H1 (cell line): Measurements from ENCODE around the gene TUBGCP6. TPM values are rescaled to one million over a fixed set of nuclear protein-coding genes. Genes with fewer than 3 reads are reported as not detected.

ENCODE experiments used
- ASH2L ChIP-seq: fragments of 200-600, 300-600 bp; sonication (generic); IDR thresholded peaks from one replicate; pipeline ENCODE4 v1.7.1; 2017; ENCODE audit warnings: low read length
- BRCA1 ChIP-seq: IDR thresholded peaks from 2 replicates; pipeline ENCODE4 v1.6.1; 2012; ENCODE audit warnings: low read depth, low read length, improper control_type of control experiment
- CBX5 ChIP-seq: fragments of 300-800, 300-1000 bp; sonication (generic); IDR thresholded peaks from 2 replicates; pipeline ENCODE4 v1.7.1; 2016; ENCODE audit warnings: antibody characterized with exemption, low read length, low read depth
- CBX8 ChIP-seq: fragments of 300-800, 300-1000 bp; sonication (generic); IDR thresholded peaks from 2 replicates; pipeline ENCODE4 v1.7.1; 2016; ENCODE audit warnings: low read depth, low read length, borderline replicate concordance
- CTBP2 ChIP-seq: IDR thresholded peaks from 2 replicates; pipeline ENCODE4 v1.7.0; 2011; ENCODE audit warnings: borderline replicate concordance, mild to moderate bottlenecking, moderate library complexity, mixed read lengths, low read length; ENCODE audit not compliant: insufficient read depth, insufficient read length
- EZH2 ChIP-seq: fragments of 200-600 bp; sonication (generic); IDR thresholded peaks from 2 replicates; pipeline ENCODE4 v1.7.1; 2012; ENCODE audit warnings: low read depth, mild to moderate bottlenecking, moderate library complexity, low read length, inconsistent platforms; ENCODE audit not compliant: severe bottlenecking
- HDAC2 ChIP-seq, 2 experiments: fragments of 300-600 bp in 1 of 2; sonication (generic) in 1 of 2; IDR thresholded peaks; 2 replicates each; pipeline ENCODE4 v1.6.1; 2011 to 2012; ENCODE audit warnings: low read depth in 2 of 2, low read length in 2 of 2, mild to moderate bottlenecking in 2 of 2, moderate library complexity in 2 of 2, borderline replicate concordance in 1 of 2, inconsistent platforms in 1 of 2
- HDAC6 ChIP-seq: IDR thresholded peaks from one replicate; pipeline ENCODE4 v1.7.1; 2012; ENCODE audit warnings: low read depth, mild to moderate bottlenecking, inconsistent platforms, low read length, moderate library complexity
- JUN ChIP-seq: IDR thresholded peaks from 2 replicates; pipeline ENCODE4 v1.6.1; 2011; ENCODE audit warnings: low read depth, mild to moderate bottlenecking, improper control_type of control experiment, low read length
- JUND ChIP-seq: IDR thresholded peaks from 2 replicates; pipeline ENCODE4 v1.6.1; 2011; ENCODE audit warnings: mild to moderate bottlenecking, improper control_type of control experiment, low read length
- KDM1A ChIP-seq: fragments of 200-600, 300-600 bp; sonication (generic); IDR thresholded peaks from 2 replicates; pipeline ENCODE4 v1.7.1; 2016; ENCODE audit warnings: mild to moderate bottlenecking, low read length, borderline replicate concordance
- KDM4A ChIP-seq: IDR thresholded peaks from one replicate; pipeline ENCODE4 v1.7.1; 2012; ENCODE audit warnings: low read depth, mild to moderate bottlenecking, moderate library complexity, low read length, inconsistent platforms; ENCODE audit not compliant: severe bottlenecking
- POLR2A ChIP-seq, 2 experiments: IDR thresholded peaks; 1 replicate in 1 of 2; 2 replicates in 1 of 2; pipeline ENCODE4 v1.6.1; 2011; ENCODE audit warnings: low read depth in 2 of 2, low read length in 2 of 2, mild to moderate bottlenecking in 2 of 2; ENCODE audit errors: control extremely low read depth in 1 of 2
- POLR2AphosphoS5 ChIP-seq: IDR thresholded peaks from 2 replicates; pipeline ENCODE4 v1.6.1; 2011; ENCODE audit warnings: low read depth, low read length
- POU5F1 ChIP-seq: IDR thresholded peaks from 2 replicates; pipeline ENCODE4 v1.6.1; 2011; ENCODE audit warnings: low read depth, mild to moderate bottlenecking, low read length, moderate library complexity
- RAD21 ChIP-seq, 2 experiments: IDR thresholded peaks in 1 of 2; conservative IDR thresholded peaks in 1 of 2; 2 replicates each; pipeline ENCODE4 v1.6.1; 2011; ENCODE audit warnings: low read depth in 2 of 2, low read length in 2 of 2, improper control_type of control experiment in 1 of 2, inconsistent platforms in 1 of 2, mild to moderate bottlenecking in 1 of 2, moderate library complexity in 1 of 2
- RBBP5 ChIP-seq: IDR thresholded peaks from 2 replicates; pipeline ENCODE4 v1.7.1; 2012; ENCODE audit warnings: low read depth, mild to moderate bottlenecking, inconsistent platforms, low read length, moderate library complexity, borderline replicate concordance
- RXRA ChIP-seq: IDR thresholded peaks from 2 replicates; pipeline ENCODE4 v1.6.1; 2011; ENCODE audit warnings: low read depth, mild to moderate bottlenecking, low read length, moderate library complexity; ENCODE audit not compliant: insufficient read depth
- SIN3A ChIP-seq, 2 experiments: IDR thresholded peaks in 1 of 2; conservative IDR thresholded peaks in 1 of 2; 2 replicates each; pipeline ENCODE4 v1.6.1; 2011 to 2012; ENCODE audit warnings: low read length in 2 of 2, improper control_type of control experiment in 1 of 2, low read depth in 1 of 2, mild to moderate bottlenecking in 1 of 2
- SIX5 ChIP-seq: IDR thresholded peaks from 2 replicates; pipeline ENCODE4 v1.6.1; 2011; ENCODE audit warnings: mild to moderate bottlenecking, low read depth, low read length
- SP2 ChIP-seq: IDR thresholded peaks from 2 replicates; pipeline ENCODE4 v1.6.1; 2012; ENCODE audit warnings: mild to moderate bottlenecking, low read length, inconsistent platforms
- TBP ChIP-seq: IDR thresholded peaks from 2 replicates; pipeline ENCODE4 v1.6.1; 2011; ENCODE audit warnings: low read depth, low read length, improper control_type of control experiment
- YY1 ChIP-seq: IDR thresholded peaks from 2 replicates; pipeline ENCODE4 v1.6.1; 2011; ENCODE audit warnings: low read depth, mild to moderate bottlenecking, low read length
- ZNF274 ChIP-seq: IDR thresholded peaks from 2 replicates; pipeline ENCODE4 v1.7.0; 2012; ENCODE audit warnings: low read length, borderline replicate concordance; ENCODE audit errors: extremely low read depth
- polyA plus RNA-seq, 7 experiments: library from polyadenylated mRNA; depleted of rRNA in 3 of 7; stranded (reverse) in 5 of 7; unstranded in 2 of 7; fragments of >200 nt in 5 of 7; fragments of 200-250 nt in 2 of 7; gene quantifications; 1 replicate in 5 of 7; 2 replicates in 1 of 7; 4 replicates in 1 of 7; pipeline versions ENCODE4 v1.2.1 to v1.2.3, GENCODE V29; 2011 to 2013; ENCODE audit warnings: missing spikeins in 2 of 7, mixed read lengths in 2 of 7
- total RNA-seq: library from RNA; stranded (reverse); fragmentation: NEBNext Ultra II Directional; extraction: Animal tissue kit (Norgen Biotek cat#: 25700); gene quantifications from 2 replicates; pipeline ENCODE4 v1.2.1, GENCODE V29; 2021
- TF ChIP-seq, protein P1 (sequence below): IDR thresholded peaks from 2 replicates; pipeline ENCODE4 v1.6.1; 2012; ENCODE audit warnings: inconsistent platforms

The TUBGCP6 gene
- total and polyA plus RNA-seq, 2 of the 8 experiments (the other 6 are each of a cell fraction or from before 2014, with no cell fraction given), result 24.2 to 24.7 TPM

DNA sequence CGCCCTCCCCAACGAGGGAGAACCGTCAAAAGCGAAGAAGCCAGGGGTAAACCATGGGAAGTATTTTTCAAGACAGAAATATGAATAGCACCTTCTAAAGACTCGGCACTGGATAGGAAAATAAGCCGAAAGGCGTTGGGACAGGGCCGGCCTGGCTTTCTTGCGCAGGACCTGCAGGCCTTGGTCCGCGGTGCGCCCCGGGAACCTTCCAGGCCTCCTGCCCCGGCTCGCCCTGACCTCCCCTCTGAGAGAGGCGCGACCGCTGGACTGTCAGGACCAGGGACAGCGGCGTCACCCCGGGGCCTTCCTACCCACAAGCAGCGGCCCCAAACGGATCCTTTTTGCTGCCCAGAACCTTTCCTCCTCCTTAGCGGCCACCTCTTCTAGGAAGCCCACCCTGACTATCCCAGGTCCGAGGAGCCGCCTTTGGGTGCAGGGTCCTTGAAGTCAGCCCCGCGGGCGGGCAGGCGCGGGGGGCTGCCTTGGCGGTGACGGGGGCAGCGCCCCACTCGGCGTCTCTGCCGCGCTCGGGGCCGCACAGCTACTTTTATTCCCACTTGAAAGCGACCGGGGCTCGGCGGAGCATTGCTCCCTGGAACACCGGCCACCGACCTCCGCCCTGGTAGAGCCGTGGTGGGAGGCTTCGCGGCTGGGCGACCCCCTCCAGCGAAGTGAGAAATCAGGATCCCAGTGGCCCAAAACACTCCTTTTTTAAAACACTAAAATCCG is 26.0 kb upstream of the TUBGCP6 start (continued):
- TF ChIP-seq YY1, result no peak
- TF ChIP-seq ZNF274, result no peak
- TF ChIP-seq SIN3A (conservative IDR thresholded peaks at IDR 0.05 in 1 of 2, IDR thresholded peaks at IDR 0.05 in 1 of 2; ENCODE audit: low read depth in 1 of 2, low read length in 2 of 2), result peak; percentile 86 to 94; a peak in 2 of 4 replicates
- TF ChIP-seq POLR2AphosphoS5, result no peak
- TF ChIP-seq TBP, result no peak
- peak in 1 of 2 experiments; percentile 41; a peak in 1 of 4 replicates for TF ChIP-seq HDAC2 (IDR thresholded peaks at IDR 0.05; ENCODE audit: borderline replicate concordance in 1 of 2, low read depth in 2 of 2, low read length in 2 of 2)
- TF ChIP-seq CTBP2, result peak; percentile 77
- TF ChIP-seq RAD21 (IDR thresholded peaks at IDR 0.05 in 1 of 2, conservative IDR thresholded peaks at IDR 0.05 in 1 of 2; ENCODE audit: low read depth in 2 of 2, low read length in 2 of 2), result no peak
- TF ChIP-seq EZH2, result peak; percentile 62
- TF ChIP-seq RXRA, result no peak
- TF ChIP-seq POU5F1, result no peak
- TF ChIP-seq RBBP5, result no peak
- no peak for TF ChIP-seq CBX5
- TF ChIP-seq KDM4A, result no peak
- TF ChIP-seq JUND, result no peak
- TF ChIP-seq HDAC6, result no peak
- no peak for TF ChIP-seq JUN
- no peak for TF ChIP-seq CBX8
- TF ChIP-seq SP2, result no peak
- no peak for TF ChIP-seq SIX5
- no peak for TF ChIP-seq BRCA1
- no peak for TF ChIP-seq POLR2A (IDR thresholded peaks at IDR 0.05; ENCODE audit: control extremely low read depth in 1 of 2, low read depth in 2 of 2, low read length in 2 of 2)
- TF ChIP-seq, protein P1, sequence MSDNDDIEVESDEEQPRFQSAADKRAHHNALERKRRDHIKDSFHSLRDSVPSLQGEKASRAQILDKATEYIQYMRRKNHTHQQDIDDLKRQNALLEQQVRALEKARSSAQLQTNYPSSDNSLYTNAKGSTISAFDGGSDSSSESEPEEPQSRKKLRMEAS, result peak; percentile 56
- TF ChIP-seq KDM1A, result no peak
- no peak for TF ChIP-seq ASH2L
